ENCODE data around the gene KLHDC8B.
A peak's percentile ranks its signal among the peaks of the same experiment; 100 is the strongest.

The KLHDC8B gene

DNA sequence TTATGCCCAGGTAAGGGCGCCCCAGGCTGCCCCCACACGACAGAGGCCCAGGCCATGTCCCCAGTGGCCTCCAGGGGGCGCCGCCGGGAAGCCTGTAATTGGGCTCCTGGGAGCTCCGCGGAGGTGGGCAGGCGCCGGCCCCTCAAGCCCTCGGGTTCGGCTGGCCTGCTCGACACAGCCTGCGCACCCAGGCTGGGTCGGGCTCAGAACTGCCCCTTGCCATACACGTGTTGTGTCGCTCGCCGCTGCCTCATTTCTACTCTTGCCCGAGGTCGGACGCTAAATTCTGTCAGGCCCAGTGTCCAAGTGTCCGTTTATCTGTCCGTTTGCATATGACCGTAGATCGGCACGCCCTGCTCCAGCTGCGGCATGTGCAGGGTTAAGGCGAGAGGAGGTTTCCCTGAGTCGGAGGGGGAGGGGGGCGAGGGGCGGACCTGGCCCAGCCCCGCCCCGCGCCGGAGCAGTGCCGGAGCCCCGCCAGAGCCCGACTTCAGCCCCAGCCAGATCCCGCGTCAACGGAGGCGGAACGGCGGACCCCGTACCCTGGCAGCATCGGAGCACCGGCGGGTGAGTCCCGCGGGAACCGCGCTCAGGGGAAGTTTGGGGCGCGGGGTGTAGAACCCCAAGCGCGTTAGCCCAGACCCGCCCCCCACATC lies at the start of gene KLHDC8B:
Gene KLHDC8B, plus strand, starts transcription at position 480 of the 656 bp plus-strand sequence. CDS start 1,172 bp downstream, outside the sequence.
- H3K36me3 ChIP-seq (ENCODE audit: insufficient read depth, low read length) = no peaks in the 10 kb centered on the region
- peak within 1 kb of the TSS; percentile 81 for H3K9ac ChIP-seq (ENCODE audit: low read depth, low read length)
- H3K4me1 ChIP-seq (ENCODE audit: insufficient read depth, low read length) = peaks cover 15% of the 10 kb centered on the region
- H3K9me3 ChIP-seq (ENCODE audit: control insufficient read depth, insufficient read depth, low read length) = no peaks in the 10 kb centered on the region

DNA sequence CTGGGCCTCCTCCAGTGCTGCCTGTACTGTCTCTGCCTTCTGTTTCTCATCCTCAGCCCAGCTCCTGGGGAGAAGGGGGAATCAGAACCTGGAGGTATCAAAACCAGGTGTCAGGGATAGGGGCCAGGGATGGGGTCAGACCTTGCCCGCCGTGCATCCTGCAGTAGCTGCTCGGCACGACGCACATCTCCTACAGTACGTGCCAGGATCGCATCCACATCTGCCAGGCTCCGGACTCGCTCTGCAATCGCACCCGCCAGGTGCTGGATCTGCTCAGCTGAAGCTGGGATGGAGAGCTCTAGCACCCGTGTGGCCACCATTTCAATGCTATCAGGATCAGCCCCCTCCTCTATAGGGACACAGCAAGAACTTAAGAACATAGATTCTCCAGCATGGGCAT lies 49.4 kb upstream of the KLHDC8B start:
- Histone ChIP-seq H3K9ac (ENCODE audit: low read depth, low read length) (no peak overlapping the region), H3K36me3 (ENCODE audit: insufficient read depth, low read length) (peaks cover 16% of the 10 kb centered on the region), H3K9me3 (ENCODE audit: control insufficient read depth, insufficient read depth, low read length) (no peaks in the 10 kb centered on the region), H3K4me1 (ENCODE audit: insufficient read depth, low read length) (no peaks in the 10 kb centered on the region)

DNA sequence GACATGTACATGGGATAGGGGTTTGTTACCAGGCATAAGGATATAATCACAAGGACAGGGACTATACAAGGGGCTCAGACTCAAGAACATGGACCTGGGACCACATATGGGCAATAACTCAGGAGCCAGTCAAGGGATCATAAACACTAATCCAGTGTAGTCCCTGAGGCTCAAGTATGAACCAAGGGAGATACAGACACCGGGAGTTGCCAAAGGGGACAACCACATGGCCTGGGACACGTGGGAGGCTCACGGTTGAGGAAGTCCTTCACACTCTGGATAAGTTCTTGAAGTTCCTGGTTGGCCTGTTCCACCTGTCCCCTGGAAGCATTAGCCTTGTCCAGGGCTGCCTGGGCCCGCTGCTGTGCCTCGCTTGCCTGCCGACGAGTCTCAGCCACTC lies 48.9 kb upstream of the KLHDC8B start:
- H3K4me1 ChIP-seq (ENCODE audit: insufficient read depth, low read length) = no peaks in the 10 kb centered on the region
- H3K36me3 ChIP-seq (ENCODE audit: insufficient read depth, low read length) = peaks cover 13% of the 10 kb centered on the region
- H3K9me3 ChIP-seq (ENCODE audit: control insufficient read depth, insufficient read depth, low read length) = no peaks in the 10 kb centered on the region
- H3K9ac ChIP-seq (ENCODE audit: low read depth, low read length) = no peak overlapping the region

DNA sequence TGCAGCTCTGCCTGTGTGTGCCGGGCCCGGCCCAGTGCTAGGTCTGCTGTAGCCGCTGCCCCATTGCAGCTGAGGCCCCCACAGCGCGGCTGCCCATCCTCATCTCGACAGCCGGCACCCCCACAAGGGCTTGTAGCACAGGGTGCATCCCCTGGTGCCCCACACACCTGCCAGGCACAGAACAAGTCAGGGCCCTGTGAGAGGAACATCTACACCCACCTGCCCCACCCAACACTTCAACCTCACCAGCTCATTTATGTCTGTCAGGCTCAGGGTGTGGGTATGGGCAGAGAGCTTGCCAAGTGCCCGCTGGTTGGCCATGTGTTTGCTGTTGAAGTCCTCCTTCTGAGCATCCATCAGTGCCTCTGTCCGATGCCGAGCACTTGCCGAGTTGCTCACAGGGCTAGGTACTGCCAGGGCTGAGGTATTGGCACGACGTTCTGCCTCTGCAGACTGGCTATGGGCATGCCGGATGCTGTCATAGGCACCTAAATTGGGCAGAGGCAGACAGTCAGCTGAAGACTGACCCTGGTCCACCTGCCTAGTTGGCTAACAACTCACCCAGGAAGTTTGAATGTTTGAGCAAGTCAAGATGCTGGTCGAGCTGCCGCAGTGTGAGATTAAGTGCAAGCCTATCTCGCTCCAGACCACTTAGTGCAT lies 48.4 kb upstream of the KLHDC8B start:
- H3K4me1 ChIP-seq (ENCODE audit: insufficient read depth, low read length) = no peaks in the 10 kb centered on the region
- no peaks in the 10 kb centered on the region for H3K9me3 ChIP-seq (ENCODE audit: control insufficient read depth, insufficient read depth, low read length)
- no peak overlapping the region for H3K9ac ChIP-seq (ENCODE audit: low read depth, low read length)
- peaks cover 7% of the 10 kb centered on the region for H3K36me3 ChIP-seq (ENCODE audit: insufficient read depth, low read length)

DNA sequence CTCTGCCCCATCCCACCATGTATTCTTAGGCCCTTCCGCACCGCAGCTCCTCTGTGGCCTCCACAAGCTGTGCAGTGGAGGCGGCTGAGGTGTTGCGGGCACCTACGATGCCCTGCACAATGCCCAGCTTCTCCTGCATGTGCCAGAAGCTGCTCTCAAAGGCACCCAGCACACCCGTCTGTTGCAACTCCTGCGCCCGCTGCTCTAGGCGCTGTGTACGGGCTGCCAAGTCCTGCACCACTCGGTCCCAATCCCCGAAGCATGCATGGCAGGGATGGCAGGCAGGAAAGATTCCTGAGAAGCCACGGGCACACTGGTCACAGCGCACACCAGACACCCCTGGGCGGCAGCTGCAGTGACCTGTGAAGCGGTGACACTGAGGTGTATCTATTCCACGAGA lies 47.7 kb upstream of the KLHDC8B start:
- no peaks in the 10 kb centered on the region for H3K4me1 ChIP-seq (ENCODE audit: insufficient read depth, low read length)
- no peaks in the 10 kb centered on the region for H3K9me3 ChIP-seq (ENCODE audit: control insufficient read depth, insufficient read depth, low read length)
- H3K9ac ChIP-seq (ENCODE audit: low read depth, low read length) = no peak overlapping the region
- peaks cover 6% of the 10 kb centered on the region for H3K36me3 ChIP-seq (ENCODE audit: insufficient read depth, low read length)

DNA sequence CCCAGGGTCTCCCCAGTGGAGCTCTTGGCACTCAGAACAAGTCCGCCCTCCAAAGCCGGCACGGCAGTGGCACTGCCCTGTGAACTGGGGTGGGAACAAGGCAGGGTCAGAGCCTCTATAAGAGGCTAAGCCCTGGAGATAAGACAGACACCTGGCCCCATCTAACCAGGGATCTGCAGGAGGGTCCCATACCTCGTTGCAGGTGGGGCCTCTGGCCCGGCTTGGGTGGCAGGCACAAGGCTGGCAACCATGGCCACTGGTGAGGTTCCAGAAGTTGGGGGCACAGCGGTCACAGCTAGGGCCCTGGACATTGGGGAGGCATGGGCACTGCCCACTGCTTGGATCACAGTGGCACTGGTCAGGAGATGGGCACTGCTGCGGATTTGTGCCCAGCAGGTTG lies 47.2 kb upstream of the KLHDC8B start:
- no peaks in the 10 kb centered on the region for H3K4me1 ChIP-seq (ENCODE audit: insufficient read depth, low read length)
- H3K9me3 ChIP-seq (ENCODE audit: control insufficient read depth, insufficient read depth, low read length) = no peaks in the 10 kb centered on the region
- no peak overlapping the region for H3K9ac ChIP-seq (ENCODE audit: low read depth, low read length)
- H3K36me3 ChIP-seq (ENCODE audit: insufficient read depth, low read length) = 0 out of 2 replicates have a peak, but pooled peaks cover under 1% of the 10 kb centered on the region

DNA sequence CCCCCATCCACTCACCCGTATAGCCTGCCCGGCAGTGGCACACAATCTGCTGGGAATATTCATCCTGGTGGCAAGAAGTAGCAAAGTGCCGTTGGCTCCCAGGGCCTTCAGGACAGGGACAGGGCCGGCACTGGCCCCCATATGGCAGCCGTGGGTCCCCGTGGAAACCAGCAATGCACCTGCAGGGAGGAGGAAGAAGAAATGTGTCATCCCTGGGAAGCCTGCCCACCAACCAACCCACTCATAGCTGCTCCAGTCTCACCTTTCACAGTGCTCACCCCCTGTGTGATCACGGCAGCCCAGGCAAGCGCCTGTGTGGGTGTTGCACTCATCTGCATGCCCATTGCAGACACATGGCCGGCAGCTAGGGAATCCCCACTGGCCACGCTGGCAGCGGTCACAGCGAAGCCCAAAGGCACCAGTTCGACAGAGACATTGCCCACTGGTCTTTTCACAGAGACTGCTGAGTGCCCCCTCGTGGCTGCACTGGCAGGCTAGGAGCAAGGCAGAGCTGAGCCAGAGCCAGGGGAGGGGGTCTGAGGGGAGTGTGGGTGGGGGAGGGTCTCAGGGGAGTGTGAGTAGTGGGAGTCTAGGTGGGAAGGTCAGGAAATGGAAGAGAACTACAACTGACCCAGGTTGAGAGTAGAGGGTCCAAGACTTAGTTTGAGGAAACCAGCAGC lies 46.3 kb upstream of the KLHDC8B start:
- no peaks in the 10 kb centered on the region for H3K4me1 ChIP-seq (ENCODE audit: insufficient read depth, low read length)
- no peak overlapping the region for H3K9ac ChIP-seq (ENCODE audit: low read depth, low read length)
- no peaks in the 10 kb centered on the region for H3K36me3 ChIP-seq (ENCODE audit: insufficient read depth, low read length)
- H3K9me3 ChIP-seq (ENCODE audit: control insufficient read depth, insufficient read depth, low read length) = no peaks in the 10 kb centered on the region

DNA sequence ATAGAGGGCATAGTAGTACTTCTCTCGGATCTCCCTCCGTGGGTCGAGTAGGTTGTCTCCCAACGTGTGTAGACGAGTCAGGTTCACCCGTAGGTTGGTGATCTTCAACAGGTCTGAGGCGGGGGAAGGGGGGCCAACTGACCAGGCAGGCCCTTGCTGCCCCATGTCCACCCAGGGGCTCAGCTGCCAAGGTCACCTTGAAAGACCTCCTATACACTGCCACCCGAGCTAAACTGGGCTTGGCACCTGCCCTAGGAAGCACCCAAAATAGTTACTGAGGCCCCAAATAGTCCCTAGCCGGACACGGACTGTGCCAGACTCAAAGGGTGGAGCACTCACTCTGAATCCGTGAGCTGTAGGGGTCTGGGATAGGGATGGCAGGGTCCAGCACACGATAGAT lies 40.4 kb upstream of the KLHDC8B start:
- Histone ChIP-seq H3K36me3 (ENCODE audit: insufficient read depth, low read length) (no peaks in the 10 kb centered on the region), H3K4me1 (ENCODE audit: insufficient read depth, low read length) (peaks cover 4% of the 10 kb centered on the region), H3K9me3 (ENCODE audit: control insufficient read depth, insufficient read depth, low read length) (no peaks in the 10 kb centered on the region), H3K9ac (ENCODE audit: low read depth, low read length) (no peak overlapping the region)

DNA sequence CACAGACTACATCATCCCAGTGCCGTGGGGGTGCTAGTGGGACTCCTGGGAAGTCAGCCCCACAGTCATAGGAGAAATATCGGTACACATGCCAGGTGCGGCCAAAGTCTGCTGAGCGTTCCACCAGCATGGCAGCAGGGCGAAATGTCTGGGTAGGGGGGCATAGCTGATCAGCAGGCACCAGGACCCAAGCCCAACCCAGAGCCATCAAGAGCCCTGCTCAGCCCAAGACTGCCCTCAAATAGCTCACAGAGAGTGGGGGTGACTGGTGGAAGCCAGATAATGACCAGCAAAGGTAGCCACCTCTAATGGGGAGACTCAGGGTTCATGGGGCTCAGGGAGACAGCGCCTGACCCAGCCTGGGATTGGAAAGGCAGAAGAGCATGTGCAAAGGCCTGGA lies 39.8 kb upstream of the KLHDC8B start:
- Histone ChIP-seq H3K36me3 (ENCODE audit: insufficient read depth, low read length) (no peaks in the 10 kb centered on the region), H3K9me3 (ENCODE audit: control insufficient read depth, insufficient read depth, low read length) (no peaks in the 10 kb centered on the region), H3K9ac (ENCODE audit: low read depth, low read length) (no peak overlapping the region), H3K4me1 (ENCODE audit: insufficient read depth, low read length) (peaks cover 4% of the 10 kb centered on the region)

DNA sequence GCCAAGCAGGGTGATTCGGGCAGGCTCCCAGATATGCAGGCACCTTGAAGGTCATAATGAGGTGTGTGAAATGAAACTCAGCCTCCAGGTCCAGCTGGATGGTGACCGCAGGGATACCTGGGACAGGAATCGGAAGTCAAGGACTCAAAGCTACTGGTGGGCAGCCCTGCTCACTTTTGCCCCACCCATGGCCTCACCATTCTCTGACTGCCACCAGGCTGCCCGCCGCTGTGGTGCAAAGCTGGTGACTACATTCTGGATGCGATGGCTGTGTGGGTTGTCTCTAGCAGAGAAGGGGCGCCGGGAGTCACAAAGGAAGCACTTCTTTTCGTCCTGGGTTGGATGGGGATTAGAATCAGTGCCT lies 39.3 kb upstream of the KLHDC8B start:
- Histone ChIP-seq H3K36me3 (ENCODE audit: insufficient read depth, low read length) (no peaks in the 10 kb centered on the region), H3K9me3 (ENCODE audit: control insufficient read depth, insufficient read depth, low read length) (no peaks in the 10 kb centered on the region), H3K9ac (ENCODE audit: low read depth, low read length) (peak overlapping the region; percentile 91), H3K4me1 (ENCODE audit: insufficient read depth, low read length) (peaks cover 4% of the 10 kb centered on the region)

DNA sequence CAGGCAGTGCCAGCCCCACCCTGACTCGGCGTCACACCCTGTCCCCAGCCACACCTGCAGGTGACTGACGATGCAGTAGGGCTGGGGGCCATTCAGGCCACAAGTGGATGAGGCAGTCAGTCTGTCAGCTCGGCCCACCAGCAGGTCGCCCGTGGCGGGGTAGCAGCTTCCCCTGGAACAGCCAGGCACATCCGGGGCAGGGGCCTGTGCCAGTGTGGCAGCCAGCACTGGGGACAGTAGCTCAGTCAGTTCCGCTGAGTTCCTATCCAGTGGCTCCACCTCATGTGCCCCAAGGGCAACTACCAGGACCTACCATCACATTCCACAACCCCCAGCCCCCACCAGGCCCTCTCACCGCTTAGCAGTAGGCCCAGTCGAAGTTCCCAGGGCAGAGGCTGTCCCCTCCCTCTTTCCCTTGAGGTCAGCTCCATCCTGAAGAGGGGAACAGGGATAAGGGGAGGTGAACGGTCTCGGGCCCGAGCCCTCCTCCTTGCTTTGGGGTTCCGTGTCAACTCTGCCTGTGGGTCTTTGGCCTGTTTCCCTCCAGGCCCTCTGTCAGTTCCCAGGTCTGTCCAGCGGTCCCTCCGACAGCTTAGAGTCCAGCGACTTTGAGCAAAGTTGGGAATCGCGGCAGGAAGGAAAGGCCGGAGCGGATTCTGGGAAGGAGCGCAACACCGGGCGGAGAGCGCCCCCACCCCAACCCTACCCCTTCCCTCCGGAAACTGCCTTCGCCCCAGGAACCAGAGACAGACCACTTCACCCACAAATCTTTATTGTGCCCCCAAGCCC lies 38.8 kb upstream of the KLHDC8B start, which contains the start of gene LAMB2:
Gene LAMB2, minus strand, starts transcription at position 614 of the 789 bp plus-strand sequence. Its CDS starts 183 bp downstream, at position 431.
- Histone ChIP-seq H3K9me3 (ENCODE audit: control insufficient read depth, insufficient read depth, low read length) (no peaks in the 10 kb centered on the region), H3K36me3 (ENCODE audit: insufficient read depth, low read length) (no peaks in the 10 kb centered on the region), H3K9ac (ENCODE audit: low read depth, low read length) (peak within 1 kb of the TSS; percentile 91), H3K4me1 (ENCODE audit: insufficient read depth, low read length) (peaks cover 4% of the 10 kb centered on the region)

DNA sequence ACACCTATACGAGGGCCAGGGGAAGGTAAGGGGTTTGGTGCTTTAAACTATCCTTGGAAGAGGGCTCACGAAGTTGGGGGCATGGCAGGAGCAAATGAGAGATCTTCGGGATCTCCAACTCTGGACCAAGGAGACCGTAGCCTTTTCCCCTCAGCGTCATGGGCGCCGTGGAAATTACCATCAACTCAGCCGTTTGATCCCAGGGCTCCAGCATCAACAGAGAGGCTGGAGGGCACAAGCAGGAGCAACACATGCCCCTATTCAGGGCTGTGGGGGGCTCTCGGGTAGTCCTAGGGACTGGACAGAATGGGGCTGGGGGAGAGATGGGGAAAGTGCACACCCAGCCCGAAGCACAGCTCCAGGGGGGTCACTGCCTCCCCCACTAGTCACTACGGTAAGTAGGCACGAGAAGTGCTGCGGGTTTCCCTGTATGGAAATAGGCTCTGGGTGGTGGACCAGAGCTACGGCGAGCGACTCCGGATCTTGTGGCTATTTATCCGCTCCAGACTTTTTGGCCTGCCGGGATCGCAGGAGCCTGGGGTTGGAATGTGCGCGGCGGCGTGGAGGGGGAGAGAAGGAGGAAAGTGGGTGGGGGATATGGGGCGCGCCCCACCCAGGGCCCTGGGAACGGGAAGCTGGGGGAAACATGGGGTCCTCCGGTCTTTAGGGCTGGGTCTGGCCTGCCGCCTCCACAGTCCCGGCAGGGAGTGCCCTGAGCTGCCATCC lies 38.0 kb upstream of the KLHDC8B start:
- Histone ChIP-seq H3K9me3 (ENCODE audit: control insufficient read depth, insufficient read depth, low read length) (no peaks in the 10 kb centered on the region), H3K9ac (ENCODE audit: low read depth, low read length) (peak overlapping the region; percentile 91), H3K36me3 (ENCODE audit: insufficient read depth, low read length) (no peaks in the 10 kb centered on the region), H3K4me1 (ENCODE audit: insufficient read depth, low read length) (peaks cover 4% of the 10 kb centered on the region)

DNA sequence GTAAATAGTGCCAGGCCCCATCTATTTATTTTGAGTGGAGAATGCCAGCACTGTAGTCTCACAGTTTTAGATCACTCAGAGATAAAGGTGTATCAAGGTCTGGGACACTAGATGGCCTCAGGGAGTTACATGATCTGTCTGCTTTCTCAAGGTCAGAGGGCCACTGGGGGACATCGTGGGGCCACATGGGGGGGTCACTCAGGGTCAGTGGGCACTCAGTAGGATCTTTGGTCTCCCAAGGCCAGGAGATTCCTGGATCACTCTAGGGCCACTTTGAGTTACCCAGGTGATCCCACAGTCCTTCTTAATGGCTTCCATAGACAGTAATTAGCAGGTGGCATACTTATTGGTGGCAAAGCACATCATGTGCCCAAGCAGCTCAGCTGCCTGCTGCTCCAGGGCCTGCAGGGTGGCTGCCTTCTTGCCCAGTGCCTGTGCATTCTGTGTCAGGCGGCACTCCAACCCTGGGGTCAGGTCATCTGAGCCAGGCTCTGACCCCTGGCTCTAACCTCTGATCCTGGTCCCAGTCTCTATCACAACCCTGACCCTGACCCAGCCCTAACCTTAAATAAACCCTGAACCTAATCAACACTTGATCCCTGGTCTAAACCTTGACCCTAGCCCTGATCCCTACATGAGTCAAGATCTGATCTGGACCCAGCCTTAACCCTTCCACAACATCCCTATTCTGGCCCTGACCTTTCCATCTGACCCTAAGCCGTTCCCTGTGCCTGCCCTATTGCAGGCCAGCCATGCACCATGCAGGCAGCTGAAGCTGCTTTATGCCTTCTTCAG lies 36.7 kb upstream of the KLHDC8B start:
- H3K9me3 ChIP-seq (ENCODE audit: control insufficient read depth, insufficient read depth, low read length) = no peaks in the 10 kb centered on the region
- no peaks in the 10 kb centered on the region for H3K36me3 ChIP-seq (ENCODE audit: insufficient read depth, low read length)
- H3K9ac ChIP-seq (ENCODE audit: low read depth, low read length) = no peak overlapping the region
- peaks cover 4% of the 10 kb centered on the region for H3K4me1 ChIP-seq (ENCODE audit: insufficient read depth, low read length)
